ENCODE results near the gene TSPAN18. TPM values are rescaled to one million over a fixed set of nuclear protein-coding genes. Genes with fewer than 3 reads are reported as not detected.
A peak's percentile ranks its signal among the peaks of the same experiment; 100 is the strongest.

Gene TSPAN18
- total RNA-seq, 4 donors from 2014 or later, result 2.2 to 18.1 (median 3.4) TPM

DNA sequence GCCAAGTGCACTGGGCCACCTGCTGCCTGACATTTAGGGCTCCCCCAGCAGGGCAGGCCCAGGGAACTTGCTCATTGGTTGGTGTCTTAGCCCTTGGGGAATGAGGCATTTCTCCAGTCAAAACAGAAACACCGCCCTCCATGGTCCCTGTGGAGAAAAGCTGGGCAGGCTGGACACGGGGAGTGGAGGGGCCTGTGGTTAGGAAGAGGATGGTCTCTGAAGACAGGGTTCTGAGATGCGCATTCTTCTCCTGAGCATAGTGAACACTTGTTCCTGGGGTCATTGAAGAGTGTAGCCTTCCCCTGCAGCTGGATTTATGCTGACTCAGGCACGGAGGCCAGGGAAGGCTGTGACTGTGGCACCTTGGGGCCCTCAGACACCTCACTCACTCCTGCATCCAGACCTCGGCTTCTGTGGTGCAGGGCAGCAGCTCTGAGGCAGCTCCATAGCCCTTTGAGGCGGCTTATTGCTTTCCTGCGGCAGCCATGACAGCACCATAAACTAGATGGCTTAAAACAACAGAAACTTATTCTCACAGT, 8.2 kb downstream of the TSPAN18 start:
- no peak for DNase-seq (ENCODE audit: low spot score)
- peak; percentile 22 for ATAC-seq (ENCODE audit: low FRiP score)
- TF ChIP-seq, protein P1, sequence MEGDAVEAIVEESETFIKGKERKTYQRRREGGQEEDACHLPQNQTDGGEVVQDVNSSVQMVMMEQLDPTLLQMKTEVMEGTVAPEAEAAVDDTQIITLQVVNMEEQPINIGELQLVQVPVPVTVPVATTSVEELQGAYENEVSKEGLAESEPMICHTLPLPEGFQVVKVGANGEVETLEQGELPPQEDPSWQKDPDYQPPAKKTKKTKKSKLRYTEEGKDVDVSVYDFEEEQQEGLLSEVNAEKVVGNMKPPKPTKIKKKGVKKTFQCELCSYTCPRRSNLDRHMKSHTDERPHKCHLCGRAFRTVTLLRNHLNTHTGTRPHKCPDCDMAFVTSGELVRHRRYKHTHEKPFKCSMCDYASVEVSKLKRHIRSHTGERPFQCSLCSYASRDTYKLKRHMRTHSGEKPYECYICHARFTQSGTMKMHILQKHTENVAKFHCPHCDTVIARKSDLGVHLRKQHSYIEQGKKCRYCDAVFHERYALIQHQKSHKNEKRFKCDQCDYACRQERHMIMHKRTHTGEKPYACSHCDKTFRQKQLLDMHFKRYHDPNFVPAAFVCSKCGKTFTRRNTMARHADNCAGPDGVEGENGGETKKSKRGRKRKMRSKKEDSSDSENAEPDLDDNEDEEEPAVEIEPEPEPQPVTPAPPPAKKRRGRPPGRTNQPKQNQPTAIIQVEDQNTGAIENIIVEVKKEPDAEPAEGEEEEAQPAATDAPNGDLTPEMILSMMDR (IDR thresholded peaks at IDR 0.05), result no peak

DNA sequence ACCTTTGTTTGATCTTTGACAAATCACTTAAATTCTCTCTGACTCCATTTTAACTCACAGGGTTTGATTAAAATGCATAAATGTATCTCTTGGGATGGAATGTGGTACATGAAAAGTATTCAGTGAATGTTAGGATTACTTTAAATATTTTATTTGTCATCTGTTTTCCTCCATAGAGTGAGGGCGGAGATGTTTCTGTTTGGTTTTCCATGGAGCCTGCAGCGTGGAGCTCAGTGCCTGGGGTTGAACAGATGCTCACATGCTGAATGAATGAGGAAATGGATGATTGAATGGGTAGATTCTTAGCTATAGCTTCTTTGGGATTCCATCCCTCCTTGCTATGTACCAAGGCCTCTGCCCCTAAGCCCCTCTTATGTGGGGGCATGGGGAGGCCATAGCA, 10.0 kb downstream of the TSPAN18 start:
- no peak for ATAC-seq (ENCODE audit: low FRiP score)
- TF ChIP-seq, protein P1 (IDR thresholded peaks at IDR 0.05), result no peak
- DNase-seq (ENCODE audit: low spot score), result no peak

DNA sequence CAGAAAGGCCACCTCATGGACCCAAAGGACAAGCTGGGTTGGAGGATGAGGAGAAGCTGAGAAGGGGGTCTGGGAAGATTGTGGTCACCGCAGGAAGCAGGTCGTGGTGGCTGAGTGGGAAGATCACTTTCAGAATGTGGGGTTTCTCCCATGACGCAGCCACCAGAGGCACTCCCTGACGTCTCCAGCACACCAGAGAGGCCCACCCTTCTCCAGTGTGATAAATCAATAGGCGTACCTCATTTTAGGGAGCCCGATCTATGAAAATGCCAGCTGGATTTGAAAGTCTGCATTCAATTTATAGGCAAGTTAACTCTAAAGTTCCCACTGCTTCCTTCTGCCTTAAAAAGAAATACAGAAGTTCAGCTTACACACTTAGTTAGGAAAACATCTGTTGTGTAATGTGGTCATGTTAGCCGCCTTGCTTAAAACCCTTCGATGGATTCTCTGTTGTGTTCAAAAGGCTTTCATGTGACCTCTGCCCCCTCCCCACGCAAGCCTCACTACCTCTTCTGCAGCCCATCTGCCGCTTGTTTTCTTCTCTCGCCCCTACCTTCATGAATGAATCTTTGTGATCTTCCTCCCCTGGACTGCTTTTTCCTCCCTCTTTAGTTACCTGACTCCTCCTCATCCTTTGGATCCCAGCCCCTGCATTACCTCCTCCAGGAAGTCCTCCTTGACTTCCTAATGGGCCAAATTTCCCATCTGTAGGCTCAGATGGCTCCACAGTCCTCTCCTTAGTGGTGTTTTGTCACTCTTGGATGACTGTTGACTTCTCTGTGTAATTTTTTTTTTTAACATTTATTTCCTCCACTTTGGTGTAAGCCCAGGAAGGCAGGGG, 10.7 kb downstream of the TSPAN18 start:
- TF ChIP-seq, protein P1 (IDR thresholded peaks at IDR 0.05), result no peak
- ATAC-seq (ENCODE audit: low FRiP score) (no peak), DNase-seq (ENCODE audit: low spot score) (no peak)

DNA sequence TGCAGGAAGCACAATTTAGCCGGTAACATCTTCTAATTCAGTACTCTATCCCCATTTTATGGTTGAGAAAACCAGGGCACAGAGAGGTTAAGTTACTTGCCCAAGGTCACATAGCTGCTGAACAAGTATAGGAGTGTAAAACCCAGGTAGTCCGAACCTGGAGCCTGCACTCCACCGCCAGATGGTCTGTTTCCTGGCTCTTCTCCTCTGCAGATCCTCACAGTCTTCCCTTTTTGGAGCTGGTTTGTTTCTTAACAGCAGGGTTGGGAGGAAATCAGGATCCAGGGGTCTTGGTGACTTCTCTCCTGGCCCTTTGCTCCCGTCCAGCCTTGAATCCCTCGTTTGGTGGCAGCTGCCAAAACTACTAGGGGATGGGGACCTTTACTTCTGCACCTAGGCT, 12.0 kb downstream of the TSPAN18 start:
- ATAC-seq (ENCODE audit: low FRiP score) (no peak), DNase-seq (ENCODE audit: low spot score) (no peak)
- TF ChIP-seq, protein P1 (IDR thresholded peaks at IDR 0.05), result no peak

DNA sequence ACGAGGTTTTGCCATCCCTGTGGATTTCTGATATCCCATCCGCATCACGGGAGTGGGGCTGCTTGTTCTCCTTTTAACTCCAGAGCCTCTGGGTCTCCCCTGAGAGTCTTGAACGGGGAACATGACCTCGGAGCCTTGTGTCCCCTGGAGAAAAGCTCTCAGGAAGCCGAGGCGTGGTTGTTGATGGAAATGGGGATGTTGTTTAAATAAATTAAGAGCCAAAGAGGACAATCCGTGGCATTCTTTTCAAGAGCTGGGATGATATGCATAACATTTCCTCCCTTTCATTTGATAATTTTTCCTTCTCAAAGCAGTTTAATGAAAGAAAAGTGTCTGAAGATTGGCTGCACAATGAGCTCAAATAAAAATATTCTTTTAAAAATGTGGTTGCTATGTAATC, 14.2 kb downstream of the TSPAN18 start:
- ATAC-seq (ENCODE audit: low FRiP score) (no peak), DNase-seq (ENCODE audit: low spot score) (no peak)
- TF ChIP-seq, protein P1 (IDR thresholded peaks at IDR 0.05), result no peak

DNA sequence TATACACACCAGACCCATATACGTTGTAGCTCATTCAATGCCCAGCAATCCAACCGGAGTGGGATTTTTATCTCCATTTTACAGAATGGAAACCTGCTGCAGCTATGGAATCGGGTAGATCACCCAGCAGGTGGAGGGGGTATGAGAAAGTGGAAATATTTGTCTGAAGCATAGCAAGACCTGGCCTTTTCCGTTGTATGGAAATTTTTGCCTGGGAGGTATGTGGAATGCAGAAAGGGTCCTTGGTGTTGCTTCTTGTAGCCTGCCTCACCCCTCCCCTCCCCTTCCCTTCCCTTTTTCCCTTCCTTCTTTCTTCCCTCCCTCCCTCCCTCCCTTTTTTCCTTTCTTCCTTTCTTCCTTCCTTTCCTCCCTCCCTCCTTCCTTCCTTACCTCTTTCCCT, 15.2 kb downstream of the TSPAN18 start:
- TF ChIP-seq, protein P1 (IDR thresholded peaks at IDR 0.05), result no peak
- ATAC-seq (ENCODE audit: low FRiP score) (no peak), DNase-seq (ENCODE audit: low spot score) (no peak)

Data from omental fat pad (tissue), 4 donors.